Endothelial cell of umbilical vein (primary cell): ENCODE results near the gene ENTR1. TPM values are rescaled to one million over a fixed set of nuclear protein-coding genes. Genes with fewer than 3 reads are reported as not detected.
A peak's percentile ranks its signal among the peaks of the same experiment; 100 is the strongest.

Source experiments
- BruUV-seq: library from RNA; stranded (reverse); fragments of 400-500 nt; replicated peaks from 2 replicates; lab custom pipeline; 2021; lab: Mats Ljungman, UMichigan
- CTCF ChIA-PET: fragments of 300-600, 350-600 bp; sonication (Branson Sonifier 250); formaldehyde crosslinking; loops from one replicate; lab custom pipeline; 2021; ENCODE audit warnings: antibody characterized with exemption, inconsistent platforms; lab: Charles Lee
- POLR2A ChIA-PET: fragments of 300-600, 350-600 bp; sonication (Branson Sonifier 250); formaldehyde crosslinking; loops from one replicate; lab custom pipeline; 2021; ENCODE audit warnings: antibody characterized with exemption, inconsistent platforms; lab: Charles Lee
- DNase-seq: peaks from one replicate; pipeline ENCODE4 v3.0.0-alpha.2; 2011; ENCODE audit warnings: low read depth, low spot score
- FAIRE-seq: peaks from 2 replicates; lab custom pipeline; 2011; peaks lifted over from hg19 to GRCh38; lab: Jason Lieb, UNC
- H2AFZ ChIP-seq: 2 replicates; pipeline ENCODE4 v1.6.0; 2012; ENCODE audit warnings: low read depth, low read length, control low read depth, inconsistent platforms
- H3K27ac ChIP-seq: 2 replicates; pipeline ENCODE4 v1.5.1; 2011; ENCODE audit warnings: low read depth, mild to moderate bottlenecking, control low read depth, low read length, moderate library complexity; ENCODE audit not compliant: insufficient read depth
- H3K27me3 ChIP-seq, 2 experiments: 2 replicates each; pipeline versions ENCODE4 v1.6.0 to v1.6.1; 2011; ENCODE audit warnings: low read length in 2 of 2, mixed read lengths in 1 of 2; ENCODE audit not compliant: control insufficient read depth in 2 of 2, insufficient read depth in 2 of 2
- H3K36me3 ChIP-seq, 2 experiments: 2 replicates in 1 of 2; 3 replicates in 1 of 2; pipeline ENCODE4 v1.5.1; 2011; ENCODE audit warnings: low read length in 2 of 2, mild to moderate bottlenecking in 1 of 2, moderate library complexity in 1 of 2; ENCODE audit not compliant: control insufficient read depth in 2 of 2, insufficient read depth in 2 of 2; ENCODE audit errors: extremely low read depth in 1 of 2
- H3K4me1 ChIP-seq: 3 replicates; pipeline ENCODE4 v1.5.1; 2011; ENCODE audit warnings: mild to moderate bottlenecking, low read length; ENCODE audit not compliant: control insufficient read depth, insufficient read depth; ENCODE audit errors: extremely low read depth
- H3K4me2 ChIP-seq: 2 replicates; pipeline ENCODE4 v1.6.1; 2011; ENCODE audit warnings: low read length, control low read depth, mixed read lengths; ENCODE audit not compliant: insufficient read depth
- H3K4me3 ChIP-seq, 3 experiments: fragments of 200-600 bp in 1 of 3; sonication (generic), shearing (Covaris generic) in 1 of 3; replicated peaks in 1 of 3; 2 replicates each; pipeline ENCODE4 v1.5.1; 2011 to 2016; ENCODE audit warnings: control low read depth in 3 of 3, low read length in 3 of 3, mild to moderate bottlenecking in 2 of 3, inconsistent platforms in 1 of 3, low read depth in 1 of 3, moderate library complexity in 1 of 3; ENCODE audit not compliant: insufficient read depth in 1 of 3
- H3K79me2 ChIP-seq: 2 replicates; pipeline ENCODE4 v1.6.0; 2012; ENCODE audit warnings: low read length, inconsistent platforms; ENCODE audit not compliant: control insufficient read depth, insufficient read depth
- H3K9ac ChIP-seq: replicated peaks from 2 replicates; pipeline ENCODE3; 2011; ENCODE audit warnings: low read length, control low read depth; ENCODE audit not compliant: insufficient read depth; ENCODE audit errors: extremely low read depth
- H3K9me1 ChIP-seq: replicated peaks from 3 replicates; pipeline ENCODE4 v1.6.0; 2011; ENCODE audit warnings: mild to moderate bottlenecking, low read length; ENCODE audit not compliant: control insufficient read depth, insufficient read depth; ENCODE audit errors: extremely low read depth
- H3K9me3 ChIP-seq: replicated peaks from 2 replicates; pipeline ENCODE4 v1.5.1; 2012; ENCODE audit warnings: low read length, inconsistent platforms; ENCODE audit not compliant: control insufficient read depth, insufficient read depth
- H4K20me1 ChIP-seq: replicated peaks from 2 replicates; pipeline ENCODE3; 2011; ENCODE audit warnings: mild to moderate bottlenecking, low read length; ENCODE audit not compliant: control insufficient read depth, insufficient read depth; ENCODE audit errors: extremely low read depth
- CTCF ChIP-seq, 2 donors: IDR thresholded peaks; 1 replicate in 1 of 2; 2 replicates in 1 of 2; pipeline ENCODE4 v1.5.1; 2011; ENCODE audit warnings: low read length in 2 of 2, mild to moderate bottlenecking in 2 of 2, moderate library complexity in 2 of 2, control low read depth in 1 of 2, inconsistent platforms in 1 of 2, low read depth in 1 of 2; ENCODE audit not compliant: insufficient read depth in 1 of 2; ENCODE audit errors: extremely low read depth in 1 of 2
- EZH2 ChIP-seq: IDR thresholded peaks from 2 replicates; pipeline ENCODE4 v1.6.1; 2012; ENCODE audit warnings: borderline replicate concordance, low read depth, mild to moderate bottlenecking, moderate library complexity, low read length, inconsistent platforms; ENCODE audit not compliant: severe bottlenecking
- FOS ChIP-seq: IDR thresholded peaks from 2 replicates; pipeline ENCODE4 v1.6.1; 2011; ENCODE audit warnings: mild to moderate bottlenecking, low read length, moderate library complexity, borderline replicate concordance; ENCODE audit not compliant: insufficient read depth
- GATA2 ChIP-seq: IDR thresholded peaks from 2 replicates; pipeline ENCODE4 v1.7.0; 2011; ENCODE audit warnings: low read depth, mild to moderate bottlenecking, moderate library complexity, mixed read lengths, low read length; ENCODE audit not compliant: insufficient read length, insufficient read depth
- JUN ChIP-seq: IDR thresholded peaks from 2 replicates; pipeline ENCODE4 v1.6.1; 2011; ENCODE audit warnings: borderline replicate concordance, low read depth; ENCODE audit not compliant: insufficient read length, insufficient read depth
- MAX ChIP-seq: IDR thresholded peaks from 2 replicates; pipeline ENCODE4 v1.6.1; 2011; ENCODE audit not compliant: insufficient read depth, insufficient read length
- MYC ChIP-seq: IDR thresholded peaks from one replicate; pipeline ENCODE4 v1.6.1; 2011; ENCODE audit warnings: mild to moderate bottlenecking, low read depth, low read length
- POLR2A ChIP-seq: IDR thresholded peaks from 2 replicates; pipeline ENCODE4 v1.6.1; 2012; ENCODE audit warnings: low read depth, mild to moderate bottlenecking, control low read depth, low read length
- POLR2AphosphoS5 ChIP-seq: IDR thresholded peaks from 2 replicates; pipeline ENCODE4 v1.6.1; 2012; ENCODE audit warnings: low read depth, mild to moderate bottlenecking, control low read depth, low read length, moderate library complexity; ENCODE audit not compliant: insufficient read depth
- dilution Hi-C: fragments of 300-500 bp; cut with MboI; formaldehyde crosslinking; loops from one replicate; pipeline ENCODE4 v1.15.0; 2019; ENCODE audit warnings: low sequenced_read_pairs; ENCODE audit not compliant: extremely low pct_ligation_motif_present
- intact Hi-C: fragments of 100-400 bp; cut with micrococcal nuclease; formaldehyde crosslinking; loops from one replicate; pipeline ENCODE4 v1.10.0; 2022
- polyA plus RNA-seq, 4 experiments: library from polyadenylated mRNA; depleted of rRNA in 3 of 4; stranded (reverse) in 3 of 4; unstranded in 1 of 4; fragments of >200 nt; gene quantifications; 2 replicates each; pipeline versions ENCODE4 v1.2.1 to v1.2.3, GENCODE V29; 2011 to 2012; ENCODE audit warnings: missing spikeins in 1 of 4
- total RNA-seq: library from RNA; stranded (reverse); gene quantifications from 2 replicates; pipeline ENCODE4 v1.2.3, GENCODE V29; 2021

ENTR1 gene
- total and polyA plus RNA-seq, 2 donors (not counting 3 experiments of a cell fraction or from before 2014, with no cell fraction given) = 36.0 to 61.6 TPM

GRCh38 chr9:136423432-136424146 lies 13.2 kb upstream of the ENTR1 start:
- no peaks in the 10 kb centered on the region for H3K9me1 ChIP-seq
- no peaks in the 10 kb centered on the region for H3K27me3 ChIP-seq
- POLR2A ChIA-PET = no interaction called here
- DNase-seq (no peak), FAIRE-seq (no peak)
- H3K9me3 ChIP-seq = no peaks in the 10 kb centered on the region
- intact Hi-C loops (no loop called here), dilution Hi-C loops (no loop called here)
- no peak overlapping the region for H3K4me3 ChIP-seq
- H2AFZ ChIP-seq = no peak overlapping the region
- H3K27ac ChIP-seq = no peak overlapping the region
- TSS peak; percentile 32 for BruUV-seq
- CTCF ChIA-PET = no interaction called here
- TF ChIP-seq GATA2 (no peak), MYC (no peak), FOS (no peak), EZH2 (no peak), JUN (no peak)
- H3K79me2 ChIP-seq = no peaks in the 10 kb centered on the region
- peaks cover 19 to 35% of the 10 kb centered on the region in 2 experiments for H3K36me3 ChIP-seq
- H3K9ac ChIP-seq = no peak overlapping the region
- H3K4me1 ChIP-seq = no peaks in the 10 kb centered on the region
- H3K4me2 ChIP-seq = no peak overlapping the region
- H4K20me1 ChIP-seq = no peaks in the 10 kb centered on the region

- dilution Hi-C loops (no loop called here), intact Hi-C loops (no loop called here)
- no peaks in the 10 kb centered on the region for H3K9me1 ChIP-seq
- no TSS peak for BruUV-seq
- FAIRE-seq = no peak
- no peak overlapping the region for H3K9ac ChIP-seq
- DNase-seq = no peak
- no peaks in the 10 kb centered on the region for H3K4me1 ChIP-seq
- TF ChIP-seq MYC = no peak
- TF ChIP-seq MAX = no peak
- TF ChIP-seq JUN = no peak
- no peak for TF ChIP-seq POLR2A
- TF ChIP-seq GATA2 = no peak
- TF ChIP-seq POLR2AphosphoS5 = no peak
- no peak for TF ChIP-seq FOS
- no peak for TF ChIP-seq CTCF (IDR thresholded peaks at IDR 0.05; ENCODE audit: extremely low read depth in 1 of 2, insufficient read depth in 1 of 2, low read depth in 1 of 2, low read length in 2 of 2)
- TF ChIP-seq EZH2 = no peak
- no peaks in the 10 kb centered on the region for H4K20me1 ChIP-seq
- H3K4me3 ChIP-seq = no peak overlapping the region
- no peak overlapping the region for H3K4me2 ChIP-seq
- no peaks in the 10 kb centered on the region for H3K27me3 ChIP-seq
- H3K27ac ChIP-seq = no peak overlapping the region
- H3K9me3 ChIP-seq = no peaks in the 10 kb centered on the region
- POLR2A ChIA-PET = no interaction called here
- CTCF ChIA-PET = no interaction called here
- H2AFZ ChIP-seq = no peak overlapping the region
- H3K79me2 ChIP-seq = no peaks in the 10 kb centered on the region
- H3K36me3 ChIP-seq = peaks cover 20 to 42% of the 10 kb centered on the region in 2 experiments
These were observed 12.5 kb upstream of the ENTR1 start for GRCh38 chr9:136422876-136423275.
